CD4-positive, alpha-beta T cell (primary cell): ENCODE measurements around the gene SIRT3. TPM values are rescaled to one million over a fixed set of nuclear protein-coding genes. Genes with fewer than 3 reads are reported as not detected.

Experiments used
- ATAC-seq: fragments of 200-7000 bp; cut with Tn5 transposase; one replicate; pipeline ENCODE4 v1.10.0; 2022; ENCODE audit warnings: mild to moderate bottlenecking; ENCODE audit not compliant: poor library complexity
- CTCF ChIA-PET: fragments of 350-600 bp; sonication (Branson Sonifier 250); formaldehyde crosslinking; loops from one replicate; lab custom pipeline; 2021; ENCODE audit warnings: antibody characterized with exemption, inconsistent platforms; lab: Charles Lee
- POLR2A ChIA-PET: fragments of 350-600 bp; sonication (Branson Sonifier 250); formaldehyde crosslinking; loops from one replicate; lab custom pipeline; 2021; ENCODE audit warnings: antibody characterized with exemption, inconsistent platforms; lab: Charles Lee
- DNase-seq, 14 experiments: peaks; one replicate each; pipeline ENCODE4 v3.0.0-alpha.2; 2013 to 2020; ENCODE audit warnings: mixed read lengths in 2 of 14
- H3K27ac ChIP-seq, 2 donors: one replicate each; pipeline versions ENCODE4 v1.5.1 to v1.7.0; 2013; ENCODE audit warnings: low read length in 2 of 2, low read depth in 1 of 2, mild to moderate bottlenecking in 1 of 2
- H3K27me3 ChIP-seq, 2 experiments: 1 replicate in 1 of 2; 2 replicates in 1 of 2; pipeline versions ENCODE4 v1.6.1 to v1.7.0; 2013; ENCODE audit warnings: low read length in 2 of 2, control low read depth in 1 of 2, mild to moderate bottlenecking in 1 of 2, moderate library complexity in 1 of 2; ENCODE audit not compliant: insufficient read depth in 2 of 2, control insufficient read depth in 1 of 2
- H3K36me3 ChIP-seq: one replicate; pipeline ENCODE4 v1.6.1; 2013; ENCODE audit warnings: low read length, control low read depth; ENCODE audit not compliant: insufficient read depth
- H3K4me1 ChIP-seq: one replicate; pipeline ENCODE4 v1.6.1; 2013; ENCODE audit warnings: low read length, control low read depth; ENCODE audit not compliant: insufficient read depth
- H3K4me3 ChIP-seq: one replicate; pipeline ENCODE4 v1.5.1; 2013; ENCODE audit warnings: mild to moderate bottlenecking, low read length, moderate library complexity
- H3K9me3 ChIP-seq, 2 experiments: 1 replicate in 1 of 2; 2 replicates in 1 of 2; pipeline versions ENCODE4 v1.6.1 to v1.7.0; 2013; ENCODE audit warnings: low read length in 2 of 2, mild to moderate bottlenecking in 2 of 2, control low read depth in 1 of 2, moderate library complexity in 1 of 2; ENCODE audit not compliant: control insufficient read depth in 1 of 2, insufficient read depth in 1 of 2
- H3K27ac Mint-ChIP-seq: one replicate; pipeline ENCODE4 v1.8.0; 2020; ENCODE audit warnings: mixed read lengths
- H3K27me3 Mint-ChIP-seq: one replicate; pipeline ENCODE4 v1.8.0; 2021; ENCODE audit warnings: mixed read lengths
- H3K36me3 Mint-ChIP-seq: one replicate; pipeline ENCODE4 v1.8.0; 2021; ENCODE audit warnings: low read depth, mixed read lengths
- H3K4me1 Mint-ChIP-seq: one replicate; pipeline ENCODE4 v1.8.0; 2021; ENCODE audit warnings: low read depth, mixed read lengths
- H3K4me3 Mint-ChIP-seq: one replicate; pipeline ENCODE4 v1.8.0; 2020; ENCODE audit warnings: mild to moderate bottlenecking, mixed read lengths
- H3K9me3 Mint-ChIP-seq: one replicate; pipeline ENCODE4 v1.8.0; 2020; ENCODE audit warnings: mixed read lengths
- CTCF ChIP-seq: fragments of 200-600 bp; IDR thresholded peaks from one replicate; pipeline ENCODE4 v1.8.0; 2022; ENCODE audit warnings: antibody characterized with exemption, mild to moderate bottlenecking
- intact Hi-C, 2 experiments: fragments of 100-400 bp; cut with DNase I in 1 of 2; cut with micrococcal nuclease in 1 of 2; formaldehyde crosslinking; loops; one replicate each; pipeline versions ENCODE4 v1.15.1 to v1.9.0; 2023 to 2025; cut with DNase I, micrococcal nuclease
- total RNA-seq, 174 experiments: library from RNA in 2 of 174; stranded (reverse) in 2 of 174; gene quantifications; one replicate each; pipeline ENCODE4 v1.2.3 and lab custom pipeline; 2021 to 2026

Gene SIRT3
- total RNA-seq, 2 experiments from 2014 or later, result 16.4 to 18.0 TPM

- peak; percentile 69 for ATAC-seq
- DNase-seq, result peak in 10 of 14 experiments; percentile 37 to 78 (median 51)
- Mint-ChIP-seq H3K4me3 (peak overlapping the region; percentile 92), H3K36me3 (peaks cover 15% of the 10 kb centered on the region), H3K27me3 (peaks cover 12% of the 10 kb centered on the region), H3K9me3 (no peaks in the 10 kb centered on the region), H3K27ac (peak overlapping the region; percentile 81), H3K4me1 (peaks cover 61% of the 10 kb centered on the region)
- H3K9me3 ChIP-seq, result no peaks in the 10 kb centered on the region
- peaks cover 10 to 18% of the 10 kb centered on the region in 2 experiments for H3K27me3 ChIP-seq
- CTCF ChIA-PET, result interaction anchor here (1.1 to 3.3 kb wide), 6 partner anchors 9 to 37 kb away, joined by 3 to 29 read pairs (median 4); no protein-coding TSS in a partner anchor
- intact Hi-C loops, result loop anchor here (1.0 to 2.0 kb wide), 2 partner anchors 8 to 27 kb away; no protein-coding TSS in a partner anchor
- peak overlapping the region; percentile 53 for H3K4me3 ChIP-seq
- peaks cover 56% of the 10 kb centered on the region for H3K4me1 ChIP-seq
- H3K27ac ChIP-seq, result peak overlapping the region in 1 of 2 donors; percentile 4
- no peak for TF ChIP-seq CTCF
- H3K36me3 ChIP-seq, result no peaks in the 10 kb centered on the region
- POLR2A ChIA-PET, result interaction anchor here (0.8 to 9.1 kb wide), 15 partner anchors 9 to 226 kb away, joined by 3 to 185 read pairs (median 6); partner anchors contain the start of genes BET1L, PGGHG, RIC8A and RNH1
These were observed 44.0 kb upstream of the SIRT3 start for GRCh38 chr11:279966-280705.

GRCh38 chr11:279040-279965 is 43.2 kb upstream of the SIRT3 start:
- no peak for TF ChIP-seq CTCF
- peaks cover 56% of the 10 kb centered on the region for H3K4me1 ChIP-seq
- Mint-ChIP-seq H3K4me3 (peak overlapping the region; percentile 86), H3K4me1 (peaks cover 61% of the 10 kb centered on the region), H3K27me3 (peaks cover 12% of the 10 kb centered on the region), H3K9me3 (no peaks in the 10 kb centered on the region), H3K36me3 (peaks cover 15% of the 10 kb centered on the region), H3K27ac (peak overlapping the region; percentile 81)
- intact Hi-C loops, result loop anchor here in 1 of 2 experiments (2.0 kb wide), 1 partner anchor 27 kb away; no protein-coding TSS in a partner anchor
- ATAC-seq (peak; percentile 30), DNase-seq (peak in 6 of 14 experiments; percentile 1 to 61 (median 46))
- no peak overlapping the region for H3K27ac ChIP-seq
- H3K9me3 ChIP-seq, result no peaks in the 10 kb centered on the region
- peaks cover 10 to 18% of the 10 kb centered on the region in 2 experiments for H3K27me3 ChIP-seq
- ChIA-PET CTCF (interaction anchor here (1.2 to 3.3 kb wide), 5 partner anchors 8 to 37 kb away, joined by 3 to 29 read pairs (median 5); no protein-coding TSS in a partner anchor), POLR2A (interaction anchor here (0.9 to 9.1 kb wide), 14 partner anchors 10 to 170 kb away, joined by 3 to 185 read pairs (median 6); partner anchors contain the start of genes BET1L, IFITM5, PGGHG and RIC8A)
- H3K36me3 ChIP-seq, result no peaks in the 10 kb centered on the region
- peak overlapping the region; percentile 53 for H3K4me3 ChIP-seq
